C4-2B (cell line): ENCODE measurements around the gene ABCE1.

Experiments
- H3K27ac ChIP-seq: fragments of 450-650 bp; 2 replicates; pipeline ENCODE4 v1.5.1; 2017
- CTCF ChIP-seq: fragments of 450-650 bp; conservative IDR thresholded peaks from 2 replicates; pipeline ENCODE4 v1.5.1; 2017; ENCODE audit warnings: mild to moderate bottlenecking
- ZFX ChIP-seq: fragments of 450-650 bp; IDR thresholded peaks from 2 replicates; pipeline ENCODE4 v1.6.1; 2017

ABCE1 gene

GRCh38 chr4:145177906-145178538 lies 79.9 kb downstream of the ABCE1 start:
- H3K27ac ChIP-seq, result no peak overlapping the region
- TF ChIP-seq CTCF, result no peak
- no peak for TF ChIP-seq ZFX

DNA sequence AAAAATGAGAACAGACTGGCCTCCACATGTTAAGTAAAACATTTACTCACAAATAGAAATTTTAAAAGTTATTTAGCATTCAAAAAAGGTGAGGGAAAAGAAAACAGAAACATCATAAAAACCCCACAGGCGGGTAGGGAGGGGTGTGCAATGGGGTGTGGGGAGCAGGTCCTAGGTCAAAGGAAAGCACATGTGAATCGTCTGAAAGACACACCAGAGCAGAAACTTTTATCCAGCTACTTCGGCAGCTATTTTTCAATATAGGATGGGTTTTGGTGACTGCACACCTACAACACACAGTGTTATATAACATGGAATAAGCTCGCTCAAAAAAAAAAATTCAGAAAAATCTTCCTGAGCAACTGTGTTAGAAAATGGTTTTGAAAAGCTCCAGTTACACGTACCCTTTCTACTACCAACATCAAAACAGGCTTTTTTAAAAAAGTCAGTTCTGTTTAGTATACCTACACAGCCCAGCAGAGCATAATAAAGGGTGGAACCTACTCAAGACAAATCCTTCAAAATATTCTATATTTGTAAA lies 80.7 kb downstream of the ABCE1 start:
- TF ChIP-seq CTCF (no peak), ZFX (no peak)
- peak overlapping the region; percentile 80; the same call in 1 of the 2 replicates for H3K27ac ChIP-seq
